GM18526 (cell line): Measurements from ENCODE around the gene ZNF827.

ENCODE experiments used
- POLR2A ChIP-seq: IDR thresholded peaks from 3 replicates; pipeline ENCODE4 v1.6.1; 2011; ENCODE audit not compliant: insufficient read length; ENCODE audit errors: extremely low read depth

The ZNF827 gene

GRCh38 chr4:145882604-145883003 is 56.0 kb downstream of the ZNF827 start:
- TF ChIP-seq POLR2A = no peak

- TF ChIP-seq POLR2A = no peak
These were observed 56.6 kb downstream of the ZNF827 start for GRCh38 chr4:145881989-145882388.

- no peak for TF ChIP-seq POLR2A
These were observed 57.0 kb downstream of the ZNF827 start for GRCh38 chr4:145881576-145881975.

- no peak for TF ChIP-seq POLR2A
These were observed 58.2 kb downstream of the ZNF827 start for GRCh38 chr4:145880355-145880960.

- no peak for TF ChIP-seq POLR2A
These were observed 59.0 kb downstream of the ZNF827 start for GRCh38 chr4:145879598-145879997.

- TF ChIP-seq POLR2A = no peak
These were observed 59.9 kb downstream of the ZNF827 start for GRCh38 chr4:145878501-145879435.

GRCh38 chr4:145876531-145877180 is 62.0 kb downstream of the ZNF827 start:
- TF ChIP-seq POLR2A = no peak

GRCh38 chr4:145873901-145874300 is 64.7 kb downstream of the ZNF827 start:
- no peak for TF ChIP-seq POLR2A

GRCh38 chr4:145871209-145871608 is 67.4 kb downstream of the ZNF827 start:
- TF ChIP-seq POLR2A = no peak

GRCh38 chr4:145870155-145871020 is 68.2 kb downstream of the ZNF827 start:
- TF ChIP-seq POLR2A = no peak

- TF ChIP-seq POLR2A = no peak
These were observed 69.8 kb downstream of the ZNF827 start for GRCh38 chr4:145868637-145869409.

- TF ChIP-seq POLR2A = no peak
These were observed 71.2 kb downstream of the ZNF827 start for GRCh38 chr4:145867406-145867805.

- no peak for TF ChIP-seq POLR2A
These were observed 71.6 kb downstream of the ZNF827 start for GRCh38 chr4:145866991-145867390.

- no peak for TF ChIP-seq POLR2A
These were observed 73.2 kb downstream of the ZNF827 start for GRCh38 chr4:145865274-145865941.
